Dermis microvascular lymphatic vessel endothelial cell (primary cell): ENCODE measurements around the gene CNOT9. TPM values are rescaled to one million over a fixed set of nuclear protein-coding genes. Genes with fewer than 3 reads are reported as not detected.

Experiments
- DNase-seq, 2 donors: peaks; one replicate each; pipeline versions ENCODE4 v3.0.0 to v3.0.0-alpha.2; 2010; ENCODE audit warnings: low read depth in 2 of 2
- total RNA-seq: library from RNA; depleted of rRNA; stranded (reverse); fragments of >200 nt; gene quantifications from 2 replicates; pipeline ENCODE4 v1.2.1, GENCODE V29; 2014

Gene CNOT9
- total RNA-seq, 1 donor from 2014 or later, result 46.3 TPM

- DNase-seq, result no peak
Observed at GRCh38 chr2:218643751-218644310, 75.2 kb downstream of the CNOT9 start.

- no peak for DNase-seq
Observed at GRCh38 chr2:218644721-218645120, 76.1 kb downstream of the CNOT9 start.

GRCh38 chr2:218645126-218645525 lies 76.5 kb downstream of the CNOT9 start:
- peak in 1 of 2 donors; percentile 60 for DNase-seq

Other genes starting within 250 kb of the CNOT9 start
- not detected in 2 replicates for gene CATIP, start 212.0 kb upstream of the CNOT9 start, total RNA-seq
- gene SLC11A1, start 186.6 kb upstream of the CNOT9 start, total RNA-seq, result under 0.01 and 0.13 TPM in 2 replicates
- gene CTDSP1, start 169.0 kb upstream of the CNOT9 start, total RNA-seq, result 48.9 and 91.0 TPM in 2 replicates
- gene VIL1, start 149.7 kb upstream of the CNOT9 start, total RNA-seq, result not detected in 2 replicates
- 7.3 and 8.3 TPM in 2 replicates for gene USP37, start 488 bp upstream of the CNOT9 start, total RNA-seq
- gene PLCD4, start 39.1 kb downstream of the CNOT9 start, total RNA-seq, result 0.76 and 1.4 TPM in 2 replicates
- gene ZNF142, start 90.8 kb downstream of the CNOT9 start, total RNA-seq, result 4.4 and 7.3 TPM in 2 replicates
- gene BCS1L, start 90.8 kb downstream of the CNOT9 start, total RNA-seq, result 22.3 and 23.4 TPM in 2 replicates
- 29.8 and 34.4 TPM in 2 replicates for gene RNF25, start 103.2 kb downstream of the CNOT9 start, total RNA-seq
- 4.7 and 10.5 TPM in 2 replicates for gene STK36, start 103.2 kb downstream of the CNOT9 start, total RNA-seq
- 5.4 and 7.3 TPM in 2 replicates for gene TTLL4, start 142.0 kb downstream of the CNOT9 start, total RNA-seq
- gene CYP27A1, start 213.3 kb downstream of the CNOT9 start, total RNA-seq, result 6.2 and 19.2 TPM in 2 replicates